Loucy (cell line): ENCODE measurements around the gene SLC26A2.

Experiments
- H2AFZ ChIP-seq: fragments of 200-600 bp; sonication (generic); 2 replicates; pipeline ENCODE4 v1.6.0; 2016; ENCODE audit warnings: antibody characterized with exemption, mild to moderate bottlenecking, low read length, moderate library complexity
- H3F3A ChIP-seq: fragments of 200-600 bp; 2 replicates; pipeline ENCODE4 v1.6.0; 2016; ENCODE audit warnings: antibody characterized with exemption, low read depth, mild to moderate bottlenecking
- H3K27me3 ChIP-seq: fragments of 200-600 bp; sonication (generic); 2 replicates; pipeline ENCODE4 v1.6.1; 2014; ENCODE audit warnings: low read length, mild to moderate bottlenecking; ENCODE audit not compliant: insufficient read depth, poor library complexity, severe bottlenecking
- H3K36me3 ChIP-seq: fragments of 200-600 bp; sonication (generic); 2 replicates; pipeline ENCODE4 v1.6.1; 2016; ENCODE audit warnings: low read length; ENCODE audit not compliant: insufficient read depth
- H3K4me1 ChIP-seq: fragments of 200-600 bp; sonication (generic); 2 replicates; pipeline ENCODE4 v1.5.1; 2014; ENCODE audit warnings: low read length, mild to moderate bottlenecking; ENCODE audit not compliant: insufficient read depth, poor library complexity, severe bottlenecking
- H3K4me2 ChIP-seq: fragments of 200-600 bp; sonication (generic); 2 replicates; pipeline ENCODE4 v1.6.0; 2014; ENCODE audit warnings: antibody characterized with exemption, low read length, low read depth, mild to moderate bottlenecking; ENCODE audit not compliant: poor library complexity, severe bottlenecking
- H3K4me3 ChIP-seq: fragments of 200-600 bp; sonication (generic); 2 replicates; pipeline ENCODE4 v1.5.1; 2014; ENCODE audit warnings: low read length, mild to moderate bottlenecking, mixed read lengths; ENCODE audit not compliant: poor library complexity, severe bottlenecking
- H3K79me2 ChIP-seq: fragments of 200-600 bp; sonication (generic); 2 replicates; pipeline ENCODE4 v1.6.1; 2014; ENCODE audit warnings: low read length; ENCODE audit not compliant: insufficient read depth
- H3K9ac ChIP-seq: fragments of 200-600 bp; sonication (generic); 2 replicates; pipeline ENCODE4 v1.6.0; 2014; ENCODE audit warnings: mild to moderate bottlenecking, low read depth, low read length, moderate library complexity; ENCODE audit not compliant: poor library complexity, severe bottlenecking
- H3K9me2 ChIP-seq: fragments of 200-600 bp; sonication (generic); replicated peaks from 2 replicates; pipeline ENCODE4 v1.6.1; 2016; ENCODE audit warnings: low read depth, low read length, mixed read lengths
- H3K9me3 ChIP-seq: fragments of 200-600 bp; sonication (generic); 2 replicates; pipeline ENCODE4 v1.6.1; 2014; ENCODE audit warnings: mild to moderate bottlenecking, antibody characterized with exemption, low read length, low read depth; ENCODE audit not compliant: insufficient read depth
- H4K20me1 ChIP-seq: fragments of 200-600 bp; sonication (generic); 2 replicates; pipeline ENCODE4 v1.6.0; 2014; ENCODE audit warnings: antibody characterized with exemption, low read length, mild to moderate bottlenecking; ENCODE audit not compliant: insufficient read depth, poor library complexity, severe bottlenecking
- CTCF ChIP-seq: fragments of 200-600 bp; sonication (generic); conservative IDR thresholded peaks from 2 replicates; pipeline ENCODE4 v1.5.1; 2014; ENCODE audit warnings: mild to moderate bottlenecking, antibody characterized with exemption, low read length
- EZH2phosphoT487 ChIP-seq: fragments of 200-600 bp; IDR thresholded peaks from 2 replicates; pipeline ENCODE4 v1.6.1; 2018; ENCODE audit warnings: antibody characterized with exemption, mild to moderate bottlenecking, moderate library complexity, borderline replicate concordance

Gene SLC26A2

DNA sequence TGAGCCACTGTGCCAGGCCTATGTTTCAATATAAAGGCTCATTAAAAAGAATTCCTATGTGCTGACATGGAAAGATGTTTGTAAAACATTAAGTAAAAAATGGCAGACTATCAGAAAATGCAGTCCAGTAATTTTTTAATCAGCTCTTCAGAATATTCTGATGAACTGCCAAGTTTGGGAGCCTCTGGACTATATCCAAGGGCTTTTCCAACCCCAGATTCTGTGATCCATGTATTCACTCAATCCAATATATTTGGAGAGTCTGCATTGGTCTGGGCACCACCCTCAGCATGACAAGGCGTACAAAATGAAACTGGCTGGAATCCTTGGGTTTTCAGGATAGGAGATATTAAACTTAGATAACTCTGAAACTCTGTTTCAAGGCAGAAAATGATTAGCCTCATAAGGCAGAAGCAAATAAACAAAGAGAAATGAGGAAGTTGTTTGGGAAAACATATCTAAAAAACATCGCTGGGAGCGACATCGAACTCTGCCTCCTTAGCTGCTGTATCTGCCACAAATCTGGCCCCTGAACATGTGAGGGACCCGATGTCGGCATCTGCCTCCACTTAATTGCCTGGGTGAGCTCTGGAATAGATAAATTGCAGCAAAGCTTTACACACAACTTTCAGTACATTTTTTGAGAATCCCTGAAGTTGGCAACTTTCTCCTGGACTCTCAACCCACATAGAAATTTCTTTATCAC, 30.4 kb upstream of the SLC26A2 start:
- Histone ChIP-seq H3K9me3 (no peaks in the 10 kb centered on the region), H3K4me1 (no peaks in the 10 kb centered on the region), H3K4me2 (no peak overlapping the region), H3K36me3 (no peaks in the 10 kb centered on the region), H3K4me3 (no peak overlapping the region), H3K79me2 (no peaks in the 10 kb centered on the region), H3F3A (no peaks in the 10 kb centered on the region), H2AFZ (no peak overlapping the region), H3K9ac (no peak overlapping the region), H3K9me2 (no peaks in the 10 kb centered on the region), H4K20me1 (no peaks in the 10 kb centered on the region), H3K27me3 (no peaks in the 10 kb centered on the region)
- TF ChIP-seq EZH2phosphoT487 (no peak), CTCF (no peak)

DNA sequence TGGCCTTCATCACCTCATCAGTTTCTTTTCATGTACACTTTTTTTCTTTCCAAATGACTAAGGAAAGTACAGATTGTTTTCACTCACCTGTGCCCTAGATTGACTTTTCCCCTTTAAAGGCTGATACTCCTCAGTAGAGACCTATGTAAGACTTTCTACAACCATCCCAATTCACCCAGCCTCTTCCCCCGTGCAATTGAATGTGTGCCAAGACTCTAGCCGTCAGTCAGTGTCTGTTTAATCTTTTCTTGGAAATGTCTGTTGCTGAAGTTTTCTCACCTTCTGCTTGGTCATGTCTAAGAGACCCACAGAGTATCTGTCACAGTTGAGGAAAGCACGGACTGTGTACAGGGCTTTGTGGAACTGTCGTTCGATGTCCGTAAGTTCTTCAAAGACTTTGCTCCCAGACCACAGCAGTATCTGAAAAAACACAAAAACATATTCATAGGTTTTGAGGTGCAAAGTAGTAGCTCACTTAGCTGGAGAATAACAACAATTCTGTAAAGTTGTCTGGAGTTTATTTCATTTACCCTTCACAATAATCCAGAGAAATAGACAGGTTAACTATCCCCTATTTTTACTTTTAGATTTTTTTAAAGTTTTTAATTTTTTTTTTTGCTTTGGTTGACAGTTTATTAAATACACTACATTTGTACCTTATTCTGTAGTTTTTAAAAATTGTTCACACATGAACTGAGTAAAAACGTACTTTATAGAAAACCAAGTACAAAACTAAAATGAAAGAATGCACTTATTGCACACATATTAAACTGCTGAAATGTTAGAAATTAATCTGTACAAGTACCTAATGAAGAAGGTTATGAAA, 29.6 kb upstream of the SLC26A2 start:
- no peaks in the 10 kb centered on the region for H3K79me2 ChIP-seq
- no peaks in the 10 kb centered on the region for H3K9me3 ChIP-seq
- no peaks in the 10 kb centered on the region for H3F3A ChIP-seq
- no peaks in the 10 kb centered on the region for H3K36me3 ChIP-seq
- no peak overlapping the region for H3K4me2 ChIP-seq
- H3K4me1 ChIP-seq = no peaks in the 10 kb centered on the region
- H2AFZ ChIP-seq = no peak overlapping the region
- no peaks in the 10 kb centered on the region for H3K27me3 ChIP-seq
- no peaks in the 10 kb centered on the region for H4K20me1 ChIP-seq
- no peak overlapping the region for H3K4me3 ChIP-seq
- H3K9ac ChIP-seq = no peak overlapping the region
- no peak for TF ChIP-seq CTCF
- TF ChIP-seq EZH2phosphoT487 = no peak
- no peaks in the 10 kb centered on the region for H3K9me2 ChIP-seq

- Histone ChIP-seq H3K4me3 (no peak overlapping the region), H3K4me2 (no peak overlapping the region), H3K27me3 (no peaks in the 10 kb centered on the region), H3F3A (no peaks in the 10 kb centered on the region), H3K9ac (no peak overlapping the region), H3K4me1 (no peaks in the 10 kb centered on the region), H2AFZ (no peak overlapping the region), H3K36me3 (no peaks in the 10 kb centered on the region), H3K9me3 (no peaks in the 10 kb centered on the region), H3K79me2 (no peaks in the 10 kb centered on the region), H3K9me2 (no peaks in the 10 kb centered on the region), H4K20me1 (no peaks in the 10 kb centered on the region)
- TF ChIP-seq EZH2phosphoT487 = no peak
- TF ChIP-seq CTCF = no peak
These were observed 28.5 kb upstream of the SLC26A2 start for GRCh38 chr5:149931992-149932436.
